GM21825 (cell line): ENCODE results near the gene SULT2B1.
"Not testable (repeated sequence)": the region's sequence is repeated elsewhere in the genome, so short reads cannot be mapped to it uniquely, and the experiment has no call there.

Experiments used
- ATAC-seq: cut with Tn5 transposase; IDR thresholded peaks from one replicate; pipeline ENCODE4 v1.9.1; 2021; ENCODE audit warnings: mild to moderate bottlenecking, moderate library complexity; ENCODE audit not compliant: unreplicated experiment

The SULT2B1 gene

GRCh38 chr19:48556825-48557224 lies 4.9 kb downstream of the SULT2B1 start:
- no peak for ATAC-seq

GRCh38 chr19:48558018-48558684 lies 6.2 kb downstream of the SULT2B1 start:
- ATAC-seq = no peak

GRCh38 chr19:48560095-48560530 lies 8.1 kb downstream of the SULT2B1 start:
- no peak for ATAC-seq

GRCh38 chr19:48561412-48561811 lies 9.4 kb downstream of the SULT2B1 start:
- no peak for ATAC-seq

- ATAC-seq = no peak
Measured at GRCh38 chr19:48565090-48565489, 13.1 kb downstream of the SULT2B1 start.

GRCh38 chr19:48568345-48568886 lies 16.4 kb downstream of the SULT2B1 start:
- no peak for ATAC-seq

GRCh38 chr19:48569814-48570213 lies 17.8 kb downstream of the SULT2B1 start:
- ATAC-seq = no peak

- ATAC-seq = no peak
Measured at GRCh38 chr19:48571378-48572162, 19.6 kb downstream of the SULT2B1 start.

GRCh38 chr19:48573163-48573505 lies 21.2 kb downstream of the SULT2B1 start:
- ATAC-seq = no peak

- ATAC-seq = no peak
Measured at GRCh38 chr19:48575931-48576622, 24.1 kb downstream of the SULT2B1 start.

GRCh38 chr19:48577908-48578307 lies 25.9 kb downstream of the SULT2B1 start:
- not testable (repeated sequence) for ATAC-seq

- no peak for ATAC-seq
Measured at GRCh38 chr19:48578891-48579290, 26.9 kb downstream of the SULT2B1 start.

GRCh38 chr19:48582168-48582567 lies 30.2 kb downstream of the SULT2B1 start:
- ATAC-seq = no peak

- no peak for ATAC-seq
Measured at GRCh38 chr19:48587387-48587786, 35.4 kb downstream of the SULT2B1 start.

- ATAC-seq = no peak
Measured at GRCh38 chr19:48588670-48589401, 36.9 kb downstream of the SULT2B1 start.

GRCh38 chr19:48591021-48591420 lies 39.0 kb downstream of the SULT2B1 start:
- no peak for ATAC-seq

- no peak for ATAC-seq
Measured at GRCh38 chr19:48595171-48595570, 43.2 kb downstream of the SULT2B1 start.

GRCh38 chr19:48595833-48596232 lies 43.9 kb downstream of the SULT2B1 start:
- no peak for ATAC-seq

- ATAC-seq = no peak
Measured at GRCh38 chr19:48596237-48596636, 44.3 kb downstream of the SULT2B1 start.

GRCh38 chr19:48596679-48597465 lies 44.9 kb downstream of the SULT2B1 start:
- ATAC-seq = no peak
